Effector memory CD4-positive, alpha-beta T cell (primary cell): Measurements from ENCODE around the gene ZBTB16.

Experiments
- DNase-seq, 3 donors: peaks; one replicate each; pipeline ENCODE4 v3.0.0-alpha.2; 2020
- H3K27ac ChIP-seq: 2 replicates; pipeline ENCODE4 v1.7.0; 2013; ENCODE audit warnings: mild to moderate bottlenecking, low read length, moderate library complexity; ENCODE audit not compliant: insufficient read depth, poor library complexity, severe bottlenecking
- H3K27me3 ChIP-seq: replicated peaks from 2 replicates; pipeline ENCODE4 v1.7.0; 2013; ENCODE audit warnings: mild to moderate bottlenecking, low read length; ENCODE audit not compliant: insufficient read depth, control insufficient read depth, poor library complexity, severe bottlenecking
- H3K36me3 ChIP-seq: 2 replicates; pipeline ENCODE4 v1.7.0; 2013; ENCODE audit warnings: mild to moderate bottlenecking, low read length, moderate library complexity; ENCODE audit not compliant: control insufficient read depth, insufficient read depth
- H3K4me1 ChIP-seq: 2 replicates; pipeline ENCODE4 v1.7.0; 2013; ENCODE audit warnings: low read length, mild to moderate bottlenecking; ENCODE audit not compliant: control insufficient read depth, insufficient read depth, poor library complexity, severe bottlenecking
- H3K4me3 ChIP-seq: 2 replicates; pipeline ENCODE4 v1.7.0; 2013; ENCODE audit warnings: low read length, low read depth, mild to moderate bottlenecking; ENCODE audit not compliant: insufficient read depth, poor library complexity, severe bottlenecking
- H3K9me3 ChIP-seq: 2 replicates; pipeline ENCODE4 v1.7.0; 2013; ENCODE audit warnings: mild to moderate bottlenecking, low read length, moderate library complexity; ENCODE audit not compliant: control insufficient read depth

ZBTB16 gene

GRCh38 chr11:114110952-114111947 lies 51.7 kb downstream of the ZBTB16 start:
- Histone ChIP-seq H3K27ac (no peak overlapping the region), H3K9me3 (no peaks in the 10 kb centered on the region), H3K4me3 (no peak overlapping the region), H3K27me3 (no peaks in the 10 kb centered on the region), H3K4me1 (peaks cover under 1% of the 10 kb centered on the region), H3K36me3 (no peaks in the 10 kb centered on the region)
- no peak for DNase-seq

GRCh38 chr11:114115451-114115928 lies 56.0 kb downstream of the ZBTB16 start:
- H3K4me3 ChIP-seq, result no peak overlapping the region
- DNase-seq, result no peak
- no peaks in the 10 kb centered on the region for H3K4me1 ChIP-seq
- no peaks in the 10 kb centered on the region for H3K36me3 ChIP-seq
- no peaks in the 10 kb centered on the region for H3K27me3 ChIP-seq
- H3K9me3 ChIP-seq, result no peaks in the 10 kb centered on the region
- no peak overlapping the region for H3K27ac ChIP-seq

GRCh38 chr11:114116357-114116756 lies 56.8 kb downstream of the ZBTB16 start:
- DNase-seq, result no peak
- no peaks in the 10 kb centered on the region for H3K27me3 ChIP-seq
- H3K27ac ChIP-seq, result no peak overlapping the region
- no peaks in the 10 kb centered on the region for H3K36me3 ChIP-seq
- no peaks in the 10 kb centered on the region for H3K9me3 ChIP-seq
- no peaks in the 10 kb centered on the region for H3K4me1 ChIP-seq
- H3K4me3 ChIP-seq, result no peak overlapping the region

GRCh38 chr11:114116800-114117199 lies 57.3 kb downstream of the ZBTB16 start:
- Histone ChIP-seq H3K36me3 (no peaks in the 10 kb centered on the region), H3K9me3 (no peaks in the 10 kb centered on the region), H3K27ac (no peak overlapping the region), H3K27me3 (no peaks in the 10 kb centered on the region), H3K4me1 (no peaks in the 10 kb centered on the region), H3K4me3 (no peak overlapping the region)
- DNase-seq, result no peak

GRCh38 chr11:114120606-114121005 lies 61.1 kb downstream of the ZBTB16 start:
- Histone ChIP-seq H3K4me1 (no peaks in the 10 kb centered on the region), H3K9me3 (no peaks in the 10 kb centered on the region), H3K27ac (no peak overlapping the region), H3K27me3 (no peaks in the 10 kb centered on the region), H3K4me3 (no peak overlapping the region), H3K36me3 (no peaks in the 10 kb centered on the region)
- DNase-seq, result no peak

- no peaks in the 10 kb centered on the region for H3K4me1 ChIP-seq
- no peak for DNase-seq
These were observed 61.6 kb downstream of the ZBTB16 start for GRCh38 chr11:114121138-114121537.

GRCh38 chr11:114121804-114122504 lies 62.4 kb downstream of the ZBTB16 start:
- H3K4me1 ChIP-seq, result no peaks in the 10 kb centered on the region
- H3K27ac ChIP-seq, result no peak overlapping the region
- no peak overlapping the region for H3K4me3 ChIP-seq
- H3K9me3 ChIP-seq, result no peaks in the 10 kb centered on the region
- no peaks in the 10 kb centered on the region for H3K27me3 ChIP-seq
- DNase-seq, result no peak
- H3K36me3 ChIP-seq, result no peaks in the 10 kb centered on the region

More at GRCh38 chr11:114121138-114121537, 61.6 kb downstream of the ZBTB16 start:
- Histone ChIP-seq H3K9me3 (no peaks in the 10 kb centered on the region), H3K36me3 (no peaks in the 10 kb centered on the region), H3K27me3 (no peaks in the 10 kb centered on the region), H3K4me3 (no peak overlapping the region), H3K27ac (no peak overlapping the region)

GRCh38 chr11:114122686-114123085 lies 63.2 kb downstream of the ZBTB16 start:
- no peaks in the 10 kb centered on the region for H3K27me3 ChIP-seq
- H3K4me1 ChIP-seq, result no peaks in the 10 kb centered on the region
- DNase-seq, result no peak
- no peak overlapping the region for H3K4me3 ChIP-seq
- no peaks in the 10 kb centered on the region for H3K36me3 ChIP-seq
- no peaks in the 10 kb centered on the region for H3K9me3 ChIP-seq
- no peak overlapping the region for H3K27ac ChIP-seq

- no peaks in the 10 kb centered on the region for H3K27me3 ChIP-seq
- H3K4me1 ChIP-seq, result no peaks in the 10 kb centered on the region
- no peaks in the 10 kb centered on the region for H3K9me3 ChIP-seq
- DNase-seq, result no peak
- H3K27ac ChIP-seq, result no peak overlapping the region
- no peak overlapping the region for H3K4me3 ChIP-seq
- no peaks in the 10 kb centered on the region for H3K36me3 ChIP-seq
These were observed 64.3 kb downstream of the ZBTB16 start for GRCh38 chr11:114123692-114124330.
